GM23338 (cell line): ENCODE results near the gene DHFR. TPM values are rescaled to one million over a fixed set of nuclear protein-coding genes. Genes with fewer than 3 reads are reported as not detected.
A peak's percentile ranks its signal among the peaks of the same experiment; 100 is the strongest.

Experiments
- ATAC-seq: fragments of 200-7000 bp; cut with Tn5 transposase; 3 replicates; pipeline ENCODE4 v1.9.1; 2020
- DNase-seq: peaks from one replicate; pipeline ENCODE4 v3.0.0-alpha.2; 2015; ENCODE audit warnings: low spot score
- H2AFZ ChIP-seq: fragments of 200-600 bp; sonication (generic); 2 replicates; pipeline ENCODE4 v1.8.0; 2016; ENCODE audit warnings: antibody characterized with exemption, mild to moderate bottlenecking, moderate library complexity
- H3F3A ChIP-seq: fragments of 200-600 bp; sonication (generic); replicated peaks from 2 replicates; pipeline ENCODE4 v1.8.0; 2017; ENCODE audit warnings: antibody characterized with exemption, mixed run types, low read depth
- H3K27ac ChIP-seq: fragments of 200-600 bp; sonication (generic); 2 replicates; pipeline ENCODE4 v1.6.1; 2016; ENCODE audit warnings: low read depth
- H3K27me3 ChIP-seq: fragments of 200-600 bp; sonication (generic); 2 replicates; pipeline ENCODE4 v1.8.0; 2016; ENCODE audit warnings: mild to moderate bottlenecking, mixed run types, moderate library complexity; ENCODE audit not compliant: insufficient read depth
- H3K36me3 ChIP-seq: fragments of 200-600 bp; sonication (generic); 2 replicates; pipeline ENCODE4 v1.8.0; 2016; ENCODE audit warnings: mild to moderate bottlenecking; ENCODE audit not compliant: insufficient read depth
- H3K4me1 ChIP-seq: fragments of 200-600 bp; sonication (generic); 2 replicates; pipeline ENCODE4 v1.8.0; 2016; ENCODE audit warnings: mild to moderate bottlenecking, moderate library complexity; ENCODE audit not compliant: insufficient read depth
- H3K4me2 ChIP-seq: fragments of 200-600 bp; sonication (generic); 2 replicates; pipeline ENCODE4 v1.7.1; 2017; ENCODE audit warnings: mixed run types
- H3K4me3 ChIP-seq: fragments of 200-600 bp; sonication (generic); 2 replicates; pipeline ENCODE4 v1.6.1; 2016; ENCODE audit warnings: mixed run types
- H3K79me2 ChIP-seq: fragments of 200-600 bp; sonication (generic); replicated peaks from 2 replicates; pipeline ENCODE4 v1.8.0; 2017; ENCODE audit warnings: mild to moderate bottlenecking; ENCODE audit not compliant: insufficient read depth
- H3K9me2 ChIP-seq: fragments of 200-600 bp; sonication (generic); 2 replicates; pipeline ENCODE4 v1.8.0; 2017; ENCODE audit not compliant: insufficient read depth
- H4K20me1 ChIP-seq: fragments of 200-600 bp; sonication (generic); replicated peaks from 2 replicates; pipeline ENCODE4 v1.8.0; 2017; ENCODE audit warnings: mild to moderate bottlenecking; ENCODE audit not compliant: insufficient read depth
- H3K27ac Mint-ChIP-seq: 2 replicates; pipeline ENCODE4 v1.8.0; 2020; ENCODE audit warnings: inconsistent platforms, mild to moderate bottlenecking, moderate library complexity, mixed read lengths
- H3K27me3 Mint-ChIP-seq: 3 replicates; pipeline ENCODE4 v1.8.0; 2022; ENCODE audit warnings: low read depth, mild to moderate bottlenecking, moderate library complexity, mixed read lengths, inconsistent platforms; ENCODE audit not compliant: insufficient read depth, poor library complexity
- H3K36me3 Mint-ChIP-seq: 3 replicates; pipeline ENCODE4 v1.8.0; 2021; ENCODE audit warnings: low read depth, mild to moderate bottlenecking, inconsistent platforms, moderate library complexity, mixed read lengths
- H3K4me1 Mint-ChIP-seq: 3 replicates; pipeline ENCODE4 v1.8.0; 2020; ENCODE audit warnings: mild to moderate bottlenecking, inconsistent platforms, mixed read lengths
- H3K4me3 Mint-ChIP-seq: 3 replicates; pipeline ENCODE4 v1.8.0; 2021; ENCODE audit warnings: moderate library complexity, mild to moderate bottlenecking, inconsistent platforms, mixed read lengths
- H3K9me3 Mint-ChIP-seq: 3 replicates; pipeline ENCODE4 v1.8.0; 2020; ENCODE audit warnings: moderate library complexity, mild to moderate bottlenecking, inconsistent platforms, mixed read lengths
- CREB1 ChIP-seq: fragments of 250-450 bp; sonication (Bioruptor Pico); IDR thresholded peaks from 2 replicates; pipeline ENCODE4 v1.5.0; 2020; ENCODE audit warnings: low read depth, mild to moderate bottlenecking, moderate library complexity
- EZH2 ChIP-seq: fragments of 200-600 bp; sonication (generic); IDR thresholded peaks from one replicate; pipeline ENCODE4 v1.8.0; 2017; ENCODE audit warnings: antibody characterized with exemption, mild to moderate bottlenecking, low read depth; ENCODE audit not compliant: unreplicated experiment
- EZH2phosphoT487 ChIP-seq: fragments of 200-600 bp; sonication (generic); IDR thresholded peaks from one replicate; pipeline ENCODE4 v1.8.1; 2018; ENCODE audit warnings: antibody characterized with exemption; ENCODE audit not compliant: unreplicated experiment
- JUNB ChIP-seq: IDR thresholded peaks from one replicate; pipeline ENCODE4 v1.6.1; 2016; ENCODE audit warnings: antibody characterized with exemption; ENCODE audit not compliant: unreplicated experiment
- POLR2AphosphoS5 ChIP-seq: IDR thresholded peaks from 2 replicates; pipeline ENCODE4 v1.6.1; 2016; ENCODE audit warnings: antibody characterized with exemption, low read depth
- STAT1 ChIP-seq: IDR thresholded peaks from one replicate; pipeline ENCODE4 v1.6.1; 2016; ENCODE audit warnings: antibody characterized with exemption; ENCODE audit not compliant: unreplicated experiment
- ZNF114 ChIP-seq: fragments of 250-450 bp; sonication (Bioruptor Pico); IDR thresholded peaks from 2 replicates; pipeline ENCODE4 v1.5.0; 2020; ENCODE audit warnings: mild to moderate bottlenecking, moderate library complexity
- ZNF331 ChIP-seq: fragments of 250-450 bp; sonication (Bioruptor Pico); IDR thresholded peaks from 2 replicates; pipeline ENCODE4 v1.5.0; 2020; ENCODE audit warnings: low read depth, mild to moderate bottlenecking, moderate library complexity
- polyA plus RNA-seq: library from polyadenylated mRNA; unstranded; fragments of >200 nt; fragmentation: Nextera tagmentation; extraction: Ambion mirVana; gene quantifications from 2 replicates; pipeline ENCODE4 v1.2.1, GENCODE V29; 2016
- total RNA-seq: library from RNA; depleted of rRNA; stranded (reverse); fragments of >200 nt; shearing (Covaris generic); gene quantifications from 2 replicates; pipeline ENCODE4 v1.2.3, GENCODE V29; 2014
- TF ChIP-seq, protein P1 (sequence below): IDR thresholded peaks from one replicate; pipeline ENCODE4 v1.6.1; 2018; ENCODE audit warnings: antibody characterized with exemption; ENCODE audit not compliant: unreplicated experiment
- TF ChIP-seq, protein P2 (sequence below), 2 experiments: fragments of 200-600 bp in 1 of 2; sonication (generic) in 1 of 2; conservative IDR thresholded peaks; 2 replicates each; pipeline versions ENCODE4 v1.5.1 to v1.6.1; 2016 to 2017; ENCODE audit warnings: antibody characterized with exemption in 2 of 2, low read depth in 2 of 2, mild to moderate bottlenecking in 2 of 2, moderate library complexity in 1 of 2
- TF ChIP-seq, protein P3 (sequence below): IDR thresholded peaks from 2 replicates; pipeline ENCODE4 v1.6.1; 2016; ENCODE audit warnings: antibody characterized with exemption

The DHFR gene
- total and polyA plus RNA-seq, 2 experiments from 2014 or later: 56.2 to 95.6 TPM

DNA sequence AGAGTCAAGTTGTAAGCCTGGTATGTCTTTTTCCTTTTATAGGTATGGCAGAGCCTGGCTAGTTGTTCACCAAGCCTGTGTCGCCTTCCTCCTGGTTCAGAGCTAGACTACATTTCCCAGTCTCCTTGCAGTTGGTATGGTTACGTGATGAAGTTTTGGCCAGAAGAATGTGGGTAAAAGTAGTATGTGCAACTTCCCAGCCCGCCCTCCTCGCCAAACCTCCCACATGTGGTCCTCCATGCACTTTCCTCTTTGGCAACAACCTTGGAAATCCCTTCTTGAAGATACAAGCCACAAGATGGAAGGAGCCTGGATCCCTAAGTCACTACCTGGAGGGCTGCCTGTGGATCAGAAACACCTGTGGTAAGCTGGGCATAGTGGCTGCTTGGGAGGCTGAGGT, 36.3 kb downstream of the DHFR start:
- ATAC-seq (no peak), DNase-seq (no peak)
- Histone ChIP-seq H3K27me3 (no peaks in the 10 kb centered on the region), H2AFZ (no peak overlapping the region), H3K27ac (no peak overlapping the region), H3K4me2 (no peak overlapping the region), H3K4me1 (no peaks in the 10 kb centered on the region), H3K9me2 (no peaks in the 10 kb centered on the region), H3K36me3 (no peaks in the 10 kb centered on the region), H3K4me3 (no peak overlapping the region), H4K20me1 (no peaks in the 10 kb centered on the region), H3K79me2 (no peaks in the 10 kb centered on the region), H3F3A (no peaks in the 10 kb centered on the region)
- Mint-ChIP-seq H3K4me1 (no peaks in the 10 kb centered on the region), H3K27me3 (peaks cover 2% of the 10 kb centered on the region), H3K36me3 (peaks cover 6% of the 10 kb centered on the region; the same call in 1 of the 3 replicates), H3K4me3 (no peak overlapping the region), H3K27ac (no peak overlapping the region), H3K9me3 (no peaks in the 10 kb centered on the region)
- TF ChIP-seq JUNB (no peak), POLR2AphosphoS5 (no peak), EZH2 (no peak), ZNF114 (CRISPR knock-in tag) (no peak), CREB1 (CRISPR knock-in tag) (no peak), STAT1 (no peak)
- TF ChIP-seq, protein P1, sequence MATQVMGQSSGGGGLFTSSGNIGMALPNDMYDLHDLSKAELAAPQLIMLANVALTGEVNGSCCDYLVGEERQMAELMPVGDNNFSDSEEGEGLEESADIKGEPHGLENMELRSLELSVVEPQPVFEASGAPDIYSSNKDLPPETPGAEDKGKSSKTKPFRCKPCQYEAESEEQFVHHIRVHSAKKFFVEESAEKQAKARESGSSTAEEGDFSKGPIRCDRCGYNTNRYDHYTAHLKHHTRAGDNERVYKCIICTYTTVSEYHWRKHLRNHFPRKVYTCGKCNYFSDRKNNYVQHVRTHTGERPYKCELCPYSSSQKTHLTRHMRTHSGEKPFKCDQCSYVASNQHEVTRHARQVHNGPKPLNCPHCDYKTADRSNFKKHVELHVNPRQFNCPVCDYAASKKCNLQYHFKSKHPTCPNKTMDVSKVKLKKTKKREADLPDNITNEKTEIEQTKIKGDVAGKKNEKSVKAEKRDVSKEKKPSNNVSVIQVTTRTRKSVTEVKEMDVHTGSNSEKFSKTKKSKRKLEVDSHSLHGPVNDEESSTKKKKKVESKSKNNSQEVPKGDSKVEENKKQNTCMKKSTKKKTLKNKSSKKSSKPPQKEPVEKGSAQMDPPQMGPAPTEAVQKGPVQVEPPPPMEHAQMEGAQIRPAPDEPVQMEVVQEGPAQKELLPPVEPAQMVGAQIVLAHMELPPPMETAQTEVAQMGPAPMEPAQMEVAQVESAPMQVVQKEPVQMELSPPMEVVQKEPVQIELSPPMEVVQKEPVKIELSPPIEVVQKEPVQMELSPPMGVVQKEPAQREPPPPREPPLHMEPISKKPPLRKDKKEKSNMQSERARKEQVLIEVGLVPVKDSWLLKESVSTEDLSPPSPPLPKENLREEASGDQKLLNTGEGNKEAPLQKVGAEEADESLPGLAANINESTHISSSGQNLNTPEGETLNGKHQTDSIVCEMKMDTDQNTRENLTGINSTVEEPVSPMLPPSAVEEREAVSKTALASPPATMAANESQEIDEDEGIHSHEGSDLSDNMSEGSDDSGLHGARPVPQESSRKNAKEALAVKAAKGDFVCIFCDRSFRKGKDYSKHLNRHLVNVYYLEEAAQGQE: no peak
- TF ChIP-seq, protein P2, sequence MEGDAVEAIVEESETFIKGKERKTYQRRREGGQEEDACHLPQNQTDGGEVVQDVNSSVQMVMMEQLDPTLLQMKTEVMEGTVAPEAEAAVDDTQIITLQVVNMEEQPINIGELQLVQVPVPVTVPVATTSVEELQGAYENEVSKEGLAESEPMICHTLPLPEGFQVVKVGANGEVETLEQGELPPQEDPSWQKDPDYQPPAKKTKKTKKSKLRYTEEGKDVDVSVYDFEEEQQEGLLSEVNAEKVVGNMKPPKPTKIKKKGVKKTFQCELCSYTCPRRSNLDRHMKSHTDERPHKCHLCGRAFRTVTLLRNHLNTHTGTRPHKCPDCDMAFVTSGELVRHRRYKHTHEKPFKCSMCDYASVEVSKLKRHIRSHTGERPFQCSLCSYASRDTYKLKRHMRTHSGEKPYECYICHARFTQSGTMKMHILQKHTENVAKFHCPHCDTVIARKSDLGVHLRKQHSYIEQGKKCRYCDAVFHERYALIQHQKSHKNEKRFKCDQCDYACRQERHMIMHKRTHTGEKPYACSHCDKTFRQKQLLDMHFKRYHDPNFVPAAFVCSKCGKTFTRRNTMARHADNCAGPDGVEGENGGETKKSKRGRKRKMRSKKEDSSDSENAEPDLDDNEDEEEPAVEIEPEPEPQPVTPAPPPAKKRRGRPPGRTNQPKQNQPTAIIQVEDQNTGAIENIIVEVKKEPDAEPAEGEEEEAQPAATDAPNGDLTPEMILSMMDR (conservative IDR thresholded peaks at IDR 0.05; ENCODE audit: low read depth in 2 of 2): no peak

DNA sequence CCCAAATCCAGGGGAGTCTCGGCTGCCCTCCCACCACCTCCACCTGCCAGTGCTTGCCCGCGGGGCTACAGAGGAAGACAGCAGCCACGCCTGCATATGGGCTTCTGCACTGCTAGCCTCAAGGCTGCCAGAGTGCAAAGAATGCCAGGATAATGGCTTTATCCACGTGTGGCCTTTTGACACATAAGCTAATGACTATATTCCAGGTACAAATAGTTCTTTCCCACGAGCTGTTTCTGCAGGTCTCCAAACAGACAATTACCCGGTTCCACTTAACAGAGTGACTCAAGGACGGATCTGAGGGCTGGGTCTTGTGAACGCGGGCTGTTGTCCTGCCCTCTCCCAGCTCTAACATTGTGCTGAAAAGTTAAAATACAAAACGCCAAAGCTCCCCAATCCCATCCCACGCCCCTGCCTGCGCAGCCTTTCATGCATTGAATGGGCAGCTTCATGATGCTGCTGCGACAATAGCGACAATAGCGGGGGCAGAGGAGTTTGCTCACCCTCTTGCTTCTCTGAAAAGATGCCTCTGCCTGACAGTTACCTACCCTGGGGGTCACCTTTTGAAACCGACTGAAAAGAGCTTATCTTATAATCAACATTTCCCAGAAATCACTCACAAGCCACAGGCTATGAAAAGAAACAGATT, 39.4 kb downstream of the DHFR start:
- Histone ChIP-seq H4K20me1 (no peaks in the 10 kb centered on the region), H3K27ac (no peak overlapping the region), H3K4me1 (no peaks in the 10 kb centered on the region), H3K9me2 (no peaks in the 10 kb centered on the region; the same call in 1 of the 2 replicates), H3K4me2 (no peak overlapping the region), H3K79me2 (no peaks in the 10 kb centered on the region), H3K27me3 (no peaks in the 10 kb centered on the region), H3F3A (no peaks in the 10 kb centered on the region), H3K36me3 (no peaks in the 10 kb centered on the region), H2AFZ (peak overlapping the region; percentile 52; the same call in 1 of the 2 replicates), H3K4me3 (no peak overlapping the region)
- peak overlapping the region; percentile 20; the same call in 1 of the 2 replicates for H3K27ac Mint-ChIP-seq
- no peak overlapping the region for H3K4me3 Mint-ChIP-seq
- H3K9me3 Mint-ChIP-seq: no peaks in the 10 kb centered on the region
- H3K27me3 Mint-ChIP-seq: peaks cover 1% of the 10 kb centered on the region
- ATAC-seq (peak; percentile 45), DNase-seq (no peak)
- H3K36me3 Mint-ChIP-seq: no peaks in the 10 kb centered on the region
- H3K4me1 Mint-ChIP-seq: no peaks in the 10 kb centered on the region
- TF ChIP-seq EZH2phosphoT487: no peak
- TF ChIP-seq POLR2AphosphoS5: no peak
- no peak for TF ChIP-seq STAT1
- TF ChIP-seq, protein P3, sequence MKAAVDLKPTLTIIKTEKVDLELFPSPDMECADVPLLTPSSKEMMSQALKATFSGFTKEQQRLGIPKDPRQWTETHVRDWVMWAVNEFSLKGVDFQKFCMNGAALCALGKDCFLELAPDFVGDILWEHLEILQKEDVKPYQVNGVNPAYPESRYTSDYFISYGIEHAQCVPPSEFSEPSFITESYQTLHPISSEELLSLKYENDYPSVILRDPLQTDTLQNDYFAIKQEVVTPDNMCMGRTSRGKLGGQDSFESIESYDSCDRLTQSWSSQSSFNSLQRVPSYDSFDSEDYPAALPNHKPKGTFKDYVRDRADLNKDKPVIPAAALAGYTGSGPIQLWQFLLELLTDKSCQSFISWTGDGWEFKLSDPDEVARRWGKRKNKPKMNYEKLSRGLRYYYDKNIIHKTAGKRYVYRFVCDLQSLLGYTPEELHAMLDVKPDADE: no peak
- TF ChIP-seq, protein P2 (conservative IDR thresholded peaks at IDR 0.05; ENCODE audit: low read depth in 2 of 2): no peak
- TF ChIP-seq ZNF331 (CRISPR knock-in tag): no peak
- TF ChIP-seq, protein P1: no peak
- no peak for TF ChIP-seq JUNB
- no peak for TF ChIP-seq ZNF114 (CRISPR knock-in tag)
